Osteocyte (in vitro differentiated cells): ENCODE data around the gene TOX2. TPM values are rescaled to one million over a fixed set of nuclear protein-coding genes. Genes with fewer than 3 reads are reported as not detected.

ENCODE experiments used
- DNase-seq: peaks from one replicate; pipeline ENCODE4 v3.0.0; 2021; ENCODE audit warnings: mixed read lengths; ENCODE audit not compliant: unreplicated experiment; ENCODE audit errors: extremely low spot score
- H3K27ac Mint-ChIP-seq: one replicate; pipeline ENCODE4 v1.8.0; 2021; ENCODE audit warnings: mild to moderate bottlenecking, mixed read lengths; ENCODE audit not compliant: unreplicated experiment
- H3K27me3 Mint-ChIP-seq: one replicate; pipeline ENCODE4 v1.8.0; 2021; ENCODE audit warnings: mixed read lengths; ENCODE audit not compliant: unreplicated experiment
- H3K36me3 Mint-ChIP-seq: one replicate; pipeline ENCODE4 v1.8.0; 2021; ENCODE audit warnings: mixed read lengths; ENCODE audit not compliant: unreplicated experiment
- H3K4me1 Mint-ChIP-seq: one replicate; pipeline ENCODE4 v1.8.0; 2021; ENCODE audit warnings: mixed read lengths; ENCODE audit not compliant: unreplicated experiment
- H3K4me3 Mint-ChIP-seq: one replicate; pipeline ENCODE4 v1.8.0; 2021; ENCODE audit warnings: mild to moderate bottlenecking, moderate library complexity, mixed read lengths; ENCODE audit not compliant: unreplicated experiment
- H3K9me3 Mint-ChIP-seq: one replicate; pipeline ENCODE4 v1.8.0; 2021; ENCODE audit warnings: mixed read lengths; ENCODE audit not compliant: unreplicated experiment
- CTCF ChIP-seq: fragments of 200-600 bp; sonication (generic); IDR thresholded peaks from 2 replicates; pipeline ENCODE4 v1.5.0; 2021; ENCODE audit warnings: antibody characterized with exemption, mild to moderate bottlenecking, moderate library complexity
- total RNA-seq: library from RNA; stranded (reverse); gene quantifications from 2 replicates; pipeline ENCODE4 v1.2.1, GENCODE V29; 2021

TOX2 gene
- total RNA-seq, 1 donor from 2014 or later: not detected

GRCh38 chr20:43916073-43916880 lies 1.6 kb downstream of the TOX2 start:
- peaks cover 12% of the 10 kb centered on the region for H3K4me1 Mint-ChIP-seq
- peaks cover 72% of the 10 kb centered on the region for H3K27me3 Mint-ChIP-seq
- peaks cover 11% of the 10 kb centered on the region for H3K9me3 Mint-ChIP-seq
- DNase-seq: no peak
- H3K36me3 Mint-ChIP-seq: no peaks in the 10 kb centered on the region
- H3K27ac Mint-ChIP-seq: no peak overlapping the region
- no peak for TF ChIP-seq CTCF
- no peak overlapping the region for H3K4me3 Mint-ChIP-seq

- no peak for DNase-seq
- no peak for TF ChIP-seq CTCF
- H3K4me3 Mint-ChIP-seq: no peak overlapping the region
These were observed 2.3 kb downstream of the TOX2 start for GRCh38 chr20:43916881-43917371.

DNA sequence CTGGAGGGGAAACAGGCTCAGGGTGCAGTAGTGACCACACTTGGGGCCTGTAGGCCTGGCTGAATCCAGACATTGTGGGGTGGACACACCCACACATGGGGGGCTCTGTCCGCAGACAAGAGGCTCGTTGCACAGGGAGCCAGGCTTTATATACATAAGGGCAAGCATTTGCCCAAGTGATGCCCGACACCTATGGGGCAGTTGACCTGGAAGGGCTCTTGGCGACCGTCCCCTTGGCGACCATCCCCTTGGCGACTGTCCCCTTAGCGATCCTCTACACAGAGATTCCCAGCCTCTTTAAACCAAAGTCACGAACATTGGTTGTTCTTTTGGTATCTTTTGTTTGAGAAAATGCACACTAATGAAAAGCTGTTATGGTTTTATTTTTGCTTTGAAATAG lies 2.7 kb downstream of the TOX2 start:
- H3K4me1 Mint-ChIP-seq: peaks cover 12% of the 10 kb centered on the region
- no peaks in the 10 kb centered on the region for H3K36me3 Mint-ChIP-seq
- no peak overlapping the region for H3K27ac Mint-ChIP-seq

More at GRCh38 chr20:43916881-43917371, 2.3 kb downstream of the TOX2 start:
- H3K27me3 Mint-ChIP-seq: peaks cover 79% of the 10 kb centered on the region
- H3K27ac Mint-ChIP-seq: no peak overlapping the region
- H3K4me1 Mint-ChIP-seq: peaks cover 12% of the 10 kb centered on the region
- H3K9me3 Mint-ChIP-seq: peaks cover 11% of the 10 kb centered on the region
- H3K36me3 Mint-ChIP-seq: no peaks in the 10 kb centered on the region

GRCh38 chr20:43919686-43920403 lies 5.2 kb downstream of the TOX2 start:
- TF ChIP-seq CTCF: no peak
- peaks cover 85% of the 10 kb centered on the region for H3K27me3 Mint-ChIP-seq
- H3K27ac Mint-ChIP-seq: no peak overlapping the region
- no peak overlapping the region for H3K4me3 Mint-ChIP-seq
- no peak for DNase-seq
- no peaks in the 10 kb centered on the region for H3K36me3 Mint-ChIP-seq
- no peaks in the 10 kb centered on the region for H3K9me3 Mint-ChIP-seq
- H3K4me1 Mint-ChIP-seq: peaks cover 9% of the 10 kb centered on the region

More for the DNA sequence above, 2.7 kb downstream of the TOX2 start:
- no peak for DNase-seq
- no peak for TF ChIP-seq CTCF
- Mint-ChIP-seq H3K9me3 (peaks cover 8% of the 10 kb centered on the region), H3K4me3 (no peak overlapping the region), H3K27me3 (peaks cover 80% of the 10 kb centered on the region)

DNA sequence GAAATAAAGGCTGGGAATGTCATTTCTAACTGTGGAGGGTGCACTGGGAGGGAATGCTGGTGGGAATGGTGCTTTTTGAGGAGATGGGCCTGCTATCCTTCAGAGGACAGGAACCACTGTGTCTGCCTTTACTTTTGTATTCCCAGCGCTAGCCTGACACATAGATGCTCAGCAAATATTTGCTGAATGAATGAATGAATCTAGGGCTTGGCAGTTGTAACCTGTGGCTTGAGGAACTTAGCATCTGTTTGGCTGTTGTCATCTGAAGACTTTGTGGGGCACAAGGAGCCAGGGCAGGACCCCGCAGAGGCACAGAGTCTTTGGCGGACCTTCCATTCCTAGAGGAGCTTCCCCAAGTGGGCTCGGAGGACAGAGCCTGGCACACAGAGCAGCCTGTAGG lies 6.1 kb downstream of the TOX2 start:
- TF ChIP-seq CTCF: no peak
- peaks cover 4% of the 10 kb centered on the region for H3K4me1 Mint-ChIP-seq
- H3K9me3 Mint-ChIP-seq: no peaks in the 10 kb centered on the region
- no peak overlapping the region for H3K4me3 Mint-ChIP-seq
- H3K27me3 Mint-ChIP-seq: peaks cover 85% of the 10 kb centered on the region
- no peaks in the 10 kb centered on the region for H3K36me3 Mint-ChIP-seq
- no peak overlapping the region for H3K27ac Mint-ChIP-seq
- no peak for DNase-seq
